ENCODE measurements around the gene ATRN.

- no peak for TF ChIP-seq EZH2 (IDR thresholded peaks at IDR 0.05; ENCODE audit: borderline replicate concordance, low read length)
- TF ChIP-seq, protein P1, sequence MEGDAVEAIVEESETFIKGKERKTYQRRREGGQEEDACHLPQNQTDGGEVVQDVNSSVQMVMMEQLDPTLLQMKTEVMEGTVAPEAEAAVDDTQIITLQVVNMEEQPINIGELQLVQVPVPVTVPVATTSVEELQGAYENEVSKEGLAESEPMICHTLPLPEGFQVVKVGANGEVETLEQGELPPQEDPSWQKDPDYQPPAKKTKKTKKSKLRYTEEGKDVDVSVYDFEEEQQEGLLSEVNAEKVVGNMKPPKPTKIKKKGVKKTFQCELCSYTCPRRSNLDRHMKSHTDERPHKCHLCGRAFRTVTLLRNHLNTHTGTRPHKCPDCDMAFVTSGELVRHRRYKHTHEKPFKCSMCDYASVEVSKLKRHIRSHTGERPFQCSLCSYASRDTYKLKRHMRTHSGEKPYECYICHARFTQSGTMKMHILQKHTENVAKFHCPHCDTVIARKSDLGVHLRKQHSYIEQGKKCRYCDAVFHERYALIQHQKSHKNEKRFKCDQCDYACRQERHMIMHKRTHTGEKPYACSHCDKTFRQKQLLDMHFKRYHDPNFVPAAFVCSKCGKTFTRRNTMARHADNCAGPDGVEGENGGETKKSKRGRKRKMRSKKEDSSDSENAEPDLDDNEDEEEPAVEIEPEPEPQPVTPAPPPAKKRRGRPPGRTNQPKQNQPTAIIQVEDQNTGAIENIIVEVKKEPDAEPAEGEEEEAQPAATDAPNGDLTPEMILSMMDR (IDR thresholded peaks at IDR 0.05; ENCODE audit: low read length), result no peak
Measured at GRCh38 chr20:3545401-3545925, 74.6 kb downstream of the ATRN start.

All from OCI-LY1 (cell line).